ENCODE results near the gene CAMSAP3. TPM values are rescaled to one million over a fixed set of nuclear protein-coding genes. Genes with fewer than 3 reads are reported as not detected.

Gene CAMSAP3
- total and polyA plus RNA-seq, 11 donors, result 0.04 to 3.7 (median 0.72) TPM

GRCh38 chr19:7645163-7645562 is 49.5 kb downstream of the CAMSAP3 start:
- Histone ChIP-seq H3K27me3 (peaks cover 0 to 15% (median 0%) of the 10 kb centered on the region in 9 donors), H3K36me3 (peaks cover 0 to 11% (median 0%) of the 10 kb centered on the region in 9 donors), H3K9me3 (no peaks in the 10 kb centered on the region), H3K4me3 (no peak overlapping the region), H3K27ac (no peak overlapping the region), H3K4me1 (peaks cover 0 to 14% (median 0%) of the 10 kb centered on the region in 12 donors)
- no peak for DNase-seq
- 74 to 92% (median 83%) methylated on average over 10 to 14 of the region's 14 CpGs for WGBS, 4 donors
- intact Hi-C loops (cut with DNase I), result no loop called here
- no peak for ATAC-seq
- TF ChIP-seq CTCF (IDR thresholded peaks at IDR 0.05), result no peak
- no peak for TF ChIP-seq POLR2A (IDR thresholded peaks at IDR 0.05)

DNA sequence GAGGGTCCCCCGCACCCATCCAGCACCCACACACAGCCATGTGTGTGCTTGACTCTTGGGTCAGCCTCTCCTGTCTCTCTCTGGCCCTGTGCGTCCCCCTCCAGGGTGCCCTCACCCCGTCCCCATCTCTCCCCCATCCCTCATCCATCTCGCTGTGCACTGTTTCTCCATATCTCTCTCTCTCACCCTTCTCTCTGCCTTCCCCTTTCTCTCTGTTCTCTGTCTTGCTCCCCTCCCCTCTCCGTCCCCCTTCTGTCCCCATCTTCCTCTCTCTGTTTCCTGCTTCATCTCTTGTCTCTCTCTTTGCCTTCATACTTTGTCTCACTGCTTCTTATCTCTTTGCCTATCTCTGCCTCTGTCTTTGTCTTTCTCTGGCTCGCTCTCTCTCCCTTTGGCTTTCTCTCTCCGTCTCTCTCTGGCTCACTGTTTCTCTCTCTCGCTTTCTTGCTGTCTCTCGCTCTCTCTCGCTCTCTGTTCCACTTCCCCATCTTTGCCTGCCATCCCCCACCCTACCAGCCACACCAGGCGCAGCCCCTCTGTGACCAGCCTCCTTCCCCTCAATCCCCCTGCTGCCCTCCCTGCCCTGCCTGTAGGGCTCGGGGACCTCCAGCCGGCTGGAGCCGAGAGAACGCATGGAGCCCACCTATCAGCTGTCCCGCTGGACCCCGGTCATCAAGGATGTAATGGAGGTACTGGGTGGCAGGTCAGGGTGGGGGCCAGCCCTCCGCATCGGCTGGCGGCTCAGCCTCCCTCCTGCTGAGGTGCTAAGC is 50.2 kb downstream of the CAMSAP3 start:
- no peak for TF ChIP-seq CTCF (IDR thresholded peaks at IDR 0.05)
- TF ChIP-seq POLR2A (IDR thresholded peaks at IDR 0.05), result no peak
- WGBS, 4 donors, result 47 to 60% (median 57%) methylated on average over 18 to 20 of the region's 20 CpGs
- H3K36me3 ChIP-seq, result peaks cover 0 to 11% (median 0%) of the 10 kb centered on the region in 9 donors
- peaks cover 0 to 15% (median 0%) of the 10 kb centered on the region in 9 donors for H3K27me3 ChIP-seq
- ATAC-seq (no peak), DNase-seq (no peak)
- H3K4me3 ChIP-seq, result no peak overlapping the region
- H3K27ac ChIP-seq, result no peak overlapping the region
- intact Hi-C loops (cut with DNase I), result no loop called here
- H3K9me3 ChIP-seq, result no peaks in the 10 kb centered on the region
- H3K4me1 ChIP-seq, result peaks cover 0 to 14% (median 0%) of the 10 kb centered on the region in 12 donors

- DNase-seq (no peak), ATAC-seq (no peak)
- 75 to 100% (median 81%) methylated on average over 3 to 8 of the region's 8 CpGs for WGBS, 4 donors
- no peak overlapping the region for H3K27ac ChIP-seq
- TF ChIP-seq POLR2A (IDR thresholded peaks at IDR 0.05) (no peak), CTCF (IDR thresholded peaks at IDR 0.05) (no peak)
- peaks cover 0 to 14% (median 0%) of the 10 kb centered on the region in 12 donors for H3K4me1 ChIP-seq
- H3K9me3 ChIP-seq, result no peaks in the 10 kb centered on the region
- peaks cover 0 to 15% (median 0%) of the 10 kb centered on the region in 9 donors for H3K27me3 ChIP-seq
- no peak overlapping the region for H3K4me3 ChIP-seq
- intact Hi-C loops (cut with DNase I), result no loop called here
- peaks cover 0 to 11% (median 0%) of the 10 kb centered on the region in 9 donors for H3K36me3 ChIP-seq
Observed at GRCh38 chr19:7646426-7646700, 50.7 kb downstream of the CAMSAP3 start.

DNA sequence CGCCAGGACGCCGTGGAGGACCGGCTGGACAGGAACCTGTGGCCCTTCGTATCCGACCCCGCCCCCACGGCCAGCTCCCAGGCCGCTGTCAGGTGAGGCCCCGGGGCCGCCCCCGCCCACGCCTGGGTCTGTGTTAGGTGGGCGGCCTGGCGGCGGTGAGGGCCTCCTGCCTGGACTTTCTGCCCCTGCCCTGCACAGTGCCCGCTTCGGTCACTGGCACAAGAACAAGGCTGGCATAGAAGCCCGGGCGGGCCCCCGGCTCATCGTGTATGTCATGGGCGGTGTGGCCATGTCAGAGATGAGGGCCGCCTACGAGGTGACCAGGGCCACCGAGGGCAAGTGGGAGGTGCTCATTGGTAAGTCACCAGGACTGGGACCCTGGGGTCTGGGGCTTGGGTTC is 51.5 kb downstream of the CAMSAP3 start:
- H3K27me3 ChIP-seq, result peaks cover 0 to 15% (median 0%) of the 10 kb centered on the region in 9 donors
- no peaks in the 10 kb centered on the region for H3K9me3 ChIP-seq
- intact Hi-C loops (cut with DNase I), result no loop called here
- no peak for ATAC-seq
- H3K36me3 ChIP-seq, result peaks cover 0 to 11% (median 0%) of the 10 kb centered on the region in 9 donors
- H3K27ac ChIP-seq, result no peak overlapping the region
- 89 to 95% (median 91%) methylated on average over 16 to 26 of the region's 26 CpGs for WGBS, 4 donors
- TF ChIP-seq POLR2A (IDR thresholded peaks at IDR 0.05) (no peak), CTCF (IDR thresholded peaks at IDR 0.05) (no peak)
- no peak overlapping the region for H3K4me3 ChIP-seq
- no peak for DNase-seq
- H3K4me1 ChIP-seq, result peaks cover 0 to 15% (median 0%) of the 10 kb centered on the region in 12 donors

All from heart left ventricle (tissue), 16 donors.